ENCODE data around the gene PHF3.

The PHF3 gene

DNA sequence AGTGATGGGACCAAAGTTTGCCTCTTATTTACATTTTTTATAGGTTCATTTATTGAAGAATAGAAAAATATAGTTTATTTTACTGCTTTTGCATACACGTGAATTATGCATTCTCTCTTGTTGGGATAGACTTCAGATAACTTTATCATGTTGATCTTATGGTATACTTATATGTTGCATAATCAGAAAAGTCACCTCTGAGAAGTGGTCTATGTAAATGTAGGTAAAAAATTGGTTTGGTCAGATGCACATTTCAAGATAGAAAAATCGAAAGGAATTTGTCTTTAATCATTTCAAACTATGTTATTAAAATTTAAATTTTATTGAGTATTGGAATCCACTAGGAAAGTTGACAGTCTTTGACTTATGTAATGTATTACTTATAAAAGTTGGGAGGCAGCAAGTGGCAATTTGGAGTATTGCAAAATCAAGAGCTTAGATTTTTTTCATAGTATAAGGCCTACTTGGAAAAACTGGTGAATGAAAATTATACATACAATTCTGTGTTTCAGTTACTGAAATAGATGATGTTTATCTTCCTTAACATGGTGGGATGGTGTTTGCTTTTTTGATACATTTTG, 2.4 kb downstream of the PHF3 start:
- peak overlapping the region; percentile 75 for H3K4me3 ChIP-seq (ENCODE audit: low read depth, low read length)
- in situ Hi-C loops (cut with HindIII; ENCODE audit: low sequenced_read_pairs), result no loop called here
- no peak for DNase-seq (ENCODE audit: low read depth)
- TF ChIP-seq, protein P1, sequence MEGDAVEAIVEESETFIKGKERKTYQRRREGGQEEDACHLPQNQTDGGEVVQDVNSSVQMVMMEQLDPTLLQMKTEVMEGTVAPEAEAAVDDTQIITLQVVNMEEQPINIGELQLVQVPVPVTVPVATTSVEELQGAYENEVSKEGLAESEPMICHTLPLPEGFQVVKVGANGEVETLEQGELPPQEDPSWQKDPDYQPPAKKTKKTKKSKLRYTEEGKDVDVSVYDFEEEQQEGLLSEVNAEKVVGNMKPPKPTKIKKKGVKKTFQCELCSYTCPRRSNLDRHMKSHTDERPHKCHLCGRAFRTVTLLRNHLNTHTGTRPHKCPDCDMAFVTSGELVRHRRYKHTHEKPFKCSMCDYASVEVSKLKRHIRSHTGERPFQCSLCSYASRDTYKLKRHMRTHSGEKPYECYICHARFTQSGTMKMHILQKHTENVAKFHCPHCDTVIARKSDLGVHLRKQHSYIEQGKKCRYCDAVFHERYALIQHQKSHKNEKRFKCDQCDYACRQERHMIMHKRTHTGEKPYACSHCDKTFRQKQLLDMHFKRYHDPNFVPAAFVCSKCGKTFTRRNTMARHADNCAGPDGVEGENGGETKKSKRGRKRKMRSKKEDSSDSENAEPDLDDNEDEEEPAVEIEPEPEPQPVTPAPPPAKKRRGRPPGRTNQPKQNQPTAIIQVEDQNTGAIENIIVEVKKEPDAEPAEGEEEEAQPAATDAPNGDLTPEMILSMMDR (IDR thresholded peaks at IDR 0.05; ENCODE audit: low read depth, low read length, missing control alignments), result no peak

DNA sequence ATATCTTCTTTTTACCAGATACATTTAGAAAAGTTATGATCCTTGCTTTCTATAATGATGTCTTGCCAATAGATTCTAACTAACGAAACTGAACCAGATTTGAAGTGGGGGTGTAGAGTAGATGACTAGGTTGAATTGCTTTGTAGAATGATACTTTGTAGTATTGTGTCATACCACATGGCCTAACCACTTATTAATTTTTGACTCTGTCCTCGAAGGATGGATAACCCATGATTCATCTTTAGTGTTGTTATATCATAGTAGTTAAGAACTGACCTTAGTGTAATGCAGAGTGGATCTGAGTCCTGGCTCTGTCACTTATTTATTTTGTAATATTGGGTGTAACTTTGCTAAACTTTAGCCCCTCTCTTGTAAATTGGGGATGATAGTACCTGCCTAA, 4.5 kb downstream of the PHF3 start:
- in situ Hi-C loops (cut with HindIII; ENCODE audit: low sequenced_read_pairs), result no loop called here
- no peak for DNase-seq (ENCODE audit: low read depth)
- no peak overlapping the region for H3K4me3 ChIP-seq (ENCODE audit: low read depth, low read length)
- TF ChIP-seq, protein P1 (IDR thresholded peaks at IDR 0.05; ENCODE audit: low read depth, low read length, missing control alignments), result no peak

DNA sequence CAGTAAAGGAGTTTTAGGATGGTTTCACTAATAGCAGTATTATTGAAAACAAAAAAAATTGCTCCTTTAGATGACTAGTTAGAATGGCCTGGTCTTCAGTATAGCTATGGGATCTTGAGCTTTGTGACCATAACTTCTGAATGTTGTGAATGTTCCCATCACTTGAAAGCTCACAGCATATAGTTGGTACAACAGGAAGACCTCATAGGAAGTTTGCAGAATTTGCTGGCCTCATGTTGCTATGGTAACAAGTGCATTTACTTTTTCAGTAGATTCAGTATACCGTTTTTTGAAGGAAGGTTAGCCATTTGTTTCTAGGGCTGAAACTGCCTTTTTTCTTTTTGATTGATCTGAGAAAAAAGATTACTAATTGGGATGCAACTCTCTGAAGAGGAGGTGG, 8.3 kb downstream of the PHF3 start:
- in situ Hi-C loops (cut with HindIII; ENCODE audit: low sequenced_read_pairs), result no loop called here
- no peak overlapping the region for H3K4me3 ChIP-seq (ENCODE audit: low read depth, low read length)
- TF ChIP-seq, protein P1 (IDR thresholded peaks at IDR 0.05; ENCODE audit: low read depth, low read length, missing control alignments), result no peak
- no peak for DNase-seq (ENCODE audit: low read depth)

DNA sequence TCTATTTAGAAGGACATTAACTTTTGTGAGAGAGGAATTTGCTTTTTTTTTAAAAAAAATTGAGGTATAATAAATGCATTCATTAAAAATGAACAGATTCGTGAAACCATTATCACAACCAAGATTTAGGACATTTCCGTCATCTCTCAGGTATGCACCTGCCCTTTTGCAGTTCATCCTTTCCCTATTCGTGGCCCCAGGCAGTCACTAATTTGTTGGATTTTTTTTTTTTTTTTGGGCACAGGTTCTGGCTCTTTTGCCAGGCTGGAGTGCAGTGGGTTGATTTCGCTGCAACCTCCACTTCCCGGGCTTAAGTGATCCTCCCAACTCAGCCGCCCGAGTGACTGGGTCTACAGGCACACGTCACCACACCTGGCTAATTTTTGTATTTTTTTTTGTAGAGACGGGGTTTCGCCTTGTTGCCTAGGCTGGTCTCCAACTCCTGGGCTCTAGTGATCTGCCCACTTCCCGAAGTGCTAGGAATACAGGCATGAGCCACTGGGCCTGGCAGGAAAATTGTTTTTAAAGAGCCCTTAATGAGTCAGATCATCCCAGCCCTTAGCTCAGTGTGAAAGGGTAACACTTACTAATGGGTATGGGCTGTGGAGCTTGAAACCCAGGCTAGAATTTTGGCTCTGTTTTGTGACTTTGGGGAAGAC, 9.2 kb downstream of the PHF3 start:
- DNase-seq (ENCODE audit: low read depth), result no peak
- H3K4me3 ChIP-seq (ENCODE audit: low read depth, low read length), result no peak overlapping the region
- TF ChIP-seq, protein P1 (IDR thresholded peaks at IDR 0.05; ENCODE audit: low read depth, low read length, missing control alignments), result no peak
- in situ Hi-C loops (cut with HindIII; ENCODE audit: low sequenced_read_pairs), result no loop called here

DNA sequence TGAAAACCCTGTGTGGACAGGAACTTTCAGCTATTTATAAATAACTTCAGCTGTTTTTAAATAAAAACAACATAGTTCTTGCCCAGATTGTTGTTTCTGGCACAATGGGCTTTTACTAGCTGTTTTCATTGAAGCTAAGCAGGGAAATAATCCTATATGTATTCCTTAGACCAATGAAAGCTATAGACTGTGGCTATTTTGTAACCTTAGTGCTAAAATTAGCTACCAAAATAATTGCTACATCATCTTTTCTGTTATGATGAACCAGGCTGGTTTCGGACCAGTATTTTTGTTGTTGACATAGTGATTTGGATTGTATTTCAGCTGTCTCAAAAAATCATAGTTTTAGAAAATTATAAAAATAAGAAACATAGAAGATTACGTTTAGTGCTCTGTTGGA, 13.7 kb downstream of the PHF3 start:
- in situ Hi-C loops (cut with HindIII; ENCODE audit: low sequenced_read_pairs), result no loop called here
- TF ChIP-seq, protein P1 (IDR thresholded peaks at IDR 0.05; ENCODE audit: low read depth, low read length, missing control alignments), result no peak
- DNase-seq (ENCODE audit: low read depth), result no peak
- H3K4me3 ChIP-seq (ENCODE audit: low read depth, low read length), result no peak overlapping the region

DNA sequence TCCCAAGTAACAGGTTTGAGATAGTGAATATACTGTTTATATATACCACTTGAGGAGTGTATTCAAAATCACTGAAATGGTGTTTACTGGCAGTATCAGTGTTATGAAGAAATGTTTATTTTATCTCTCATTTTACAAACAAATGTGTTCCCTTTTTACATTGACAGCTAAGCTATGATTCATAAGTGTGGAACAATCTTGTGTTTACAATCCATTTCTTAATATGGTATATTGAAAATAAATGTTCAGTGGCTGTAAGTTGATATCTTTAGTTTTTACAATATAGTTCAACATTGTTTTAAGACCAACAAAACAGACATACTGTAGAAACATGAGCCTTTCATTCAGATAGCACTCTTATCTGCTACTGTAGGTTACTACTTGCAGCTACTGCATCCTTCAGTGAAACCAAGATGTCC, 14.3 kb downstream of the PHF3 start:
- no peak for DNase-seq (ENCODE audit: low read depth)
- in situ Hi-C loops (cut with HindIII; ENCODE audit: low sequenced_read_pairs), result no loop called here
- TF ChIP-seq, protein P1 (IDR thresholded peaks at IDR 0.05; ENCODE audit: low read depth, low read length, missing control alignments), result no peak
- no peak overlapping the region for H3K4me3 ChIP-seq (ENCODE audit: low read depth, low read length)

Measured in astrocyte of the cerebellum (primary cell).